Heart left ventricle (tissue), 16 donors: ENCODE data around the gene MEAK7. TPM values are rescaled to one million over a fixed set of nuclear protein-coding genes. Genes with fewer than 3 reads are reported as not detected.

ENCODE experiments used
- ATAC-seq, 4 donors: fragments of 200-7000 bp; cut with Tn5 transposase; one replicate each; pipeline ENCODE4 v1.9.1; 2020 to 2022; ENCODE audit warnings: moderate library complexity in 4 of 4, mild to moderate bottlenecking in 3 of 4, moderate number of reproducible peaks in 1 of 4
- DNase-seq, 5 donors: peaks; one replicate each; pipeline ENCODE4 v3.0.0-alpha.2; 2020
- H3K27ac ChIP-seq, 12 donors: fragments of 200-600 bp; sonication (generic) in 4 of 12; one replicate each; pipeline versions ENCODE4 v1.5.0 to v1.8.0; 2016 to 2022; ENCODE audit warnings: mild to moderate bottlenecking in 2 of 12
- H3K27me3 ChIP-seq, 9 donors: fragments of 200-600 bp; sonication (generic) in 2 of 9; one replicate each; pipeline versions ENCODE4 v1.5.1 to v1.8.0; 2016 to 2022; ENCODE audit warnings: mild to moderate bottlenecking in 3 of 9
- H3K36me3 ChIP-seq, 9 donors: fragments of 200-600 bp; sonication (generic) in 2 of 9; one replicate each; pipeline versions ENCODE4 v1.5.0 to v1.8.0; 2018 to 2022; ENCODE audit warnings: mild to moderate bottlenecking in 2 of 9
- H3K4me1 ChIP-seq, 12 donors: fragments of 200-600 bp; sonication (generic) in 4 of 12; one replicate each; pipeline versions ENCODE4 v1.5.0 to v1.8.0; 2016 to 2022; ENCODE audit warnings: mild to moderate bottlenecking in 3 of 12
- H3K4me3 ChIP-seq, 12 donors: fragments of 200-600 bp; sonication (generic) in 4 of 12; one replicate each; pipeline versions ENCODE4 v1.5.0 to v1.8.0; 2017 to 2022; ENCODE audit warnings: mild to moderate bottlenecking in 9 of 12, moderate library complexity in 4 of 12
- H3K9me3 ChIP-seq, 12 donors: fragments of 200-600 bp; sonication (generic) in 4 of 12; one replicate each; pipeline versions ENCODE4 v1.5.0 to v1.8.0; 2016 to 2022; ENCODE audit warnings: mild to moderate bottlenecking in 1 of 12
- CTCF ChIP-seq, 12 donors: fragments of 200-600 bp; sonication (generic) in 4 of 12; IDR thresholded peaks; one replicate each; pipeline versions ENCODE4 v1.5.0 to v1.8.0; 2018 to 2022; ENCODE audit warnings: antibody characterized with exemption in 12 of 12, mild to moderate bottlenecking in 5 of 12
- POLR2A ChIP-seq, 2 donors: fragments of 450-650 bp; IDR thresholded peaks; one replicate each; pipeline ENCODE4 v1.6.1; 2017; ENCODE audit warnings: antibody characterized with exemption in 2 of 2, mild to moderate bottlenecking in 2 of 2, moderate library complexity in 2 of 2
- WGBS, 4 donors: extraction: QIAGEN DNeasy Blood & Tissue Kit in 2 of 4; methylation state at CpG; one replicate each; pipeline versions ENCODE4 v1.1.5 to v1.1.7; 2013 to 2018; 5-methylcytosine and 5-hydroxymethylcytosine counted together
- intact Hi-C, 10 donors: fragments of 100-400 bp; cut with DNase I; formaldehyde crosslinking; loops; one replicate each; pipeline versions ENCODE4 v1.11.1 to v1.14.2; 2022
- polyA plus RNA-seq, 2 donors: library from polyadenylated mRNA; stranded (reverse); fragments of 200-250 nt; gene quantifications; one replicate each; pipeline ENCODE4 v1.2.3, GENCODE V29; 2013
- total RNA-seq, 9 donors: library from RNA; depleted of rRNA in 2 of 9; stranded (reverse); fragments of >200 nt in 2 of 9; fragmentation: NEBNext Ultra II Directional in 3 of 9; extraction: Animal tissue kit (Norgen Biotek cat#: 25700) in 3 of 9; gene quantifications; one replicate each; pipeline versions ENCODE4 v1.1.0 to v1.2.4, GENCODE V29; 2016 to 2023
- donor health status: ischemic (EF 13 %, LVEDD 7.1; RV severe dilation, severe dysfunction).
- donor health status: healthy with polysubstance abuse.
- donor health status: DM: no; HTN: yes; CAD: no.
- donor health status: DM: no; HTN: no; CAD: no.
- donor health status: ischemic (EF 25% LVEDD 6.9; RV normal size, moderate dysfunction).
- donor health status: ischemic (EF 25% LVEDD 5.7; RV mildly dilated, moderate dysfunction).
- donor health status: healthy.
- donor health status: DM: yes; HTN: yes; CAD: no.
- donor health status: ischemic (EF 35%, LVEDD 5.7; RV mildly dilated, moderate dysfunction).
- donor health status: nonischemic (EF 11% LVEDD 7.7; RV severe dilation, severe dysfunction).
- donor health status: DM: yes; HTN: yes; CAD: no.
- donor health status: PGD.
- donor health status: ischemic (EF 29% LVEDD 5.4; RV normal size, mild dysfunction).
- donor health status: nonischemic (EF 23%, LVEDD 6.1; RV moderate dilation, normal function).

MEAK7 gene
- total and polyA plus RNA-seq, 11 donors = 2.2 to 13.2 (median 5.1) TPM

- H3K9me3 ChIP-seq = no peaks in the 10 kb centered on the region
- TF ChIP-seq POLR2A (IDR thresholded peaks at IDR 0.05) = no peak
- TF ChIP-seq CTCF (IDR thresholded peaks at IDR 0.05) = no peak
- H3K27me3 ChIP-seq = no peaks in the 10 kb centered on the region
- peaks cover 0 to 35% (median 18%) of the 10 kb centered on the region in 9 donors for H3K36me3 ChIP-seq
- no peak overlapping the region for H3K27ac ChIP-seq
- peaks cover 3 to 28% (median 18%) of the 10 kb centered on the region in 12 donors for H3K4me1 ChIP-seq
- ATAC-seq (no peak), DNase-seq (peak in 1 of 5 donors; percentile 45)
- intact Hi-C loops = no loop called here
- WGBS, 4 donors = 91 to 94% (median 94%) methylated on average over 12 of the region's 12 CpGs
- H3K4me3 ChIP-seq = no peak overlapping the region
Measured at GRCh38 chr16:84501077-84501735, 3.3 kb downstream of the MEAK7 start.

GRCh38 chr16:84500531-84500930, 3.9 kb downstream of the MEAK7 start:
- ATAC-seq (no peak), DNase-seq (no peak)
- no peak overlapping the region for H3K27ac ChIP-seq
- H3K9me3 ChIP-seq = no peaks in the 10 kb centered on the region
- peaks cover 3 to 21% (median 15%) of the 10 kb centered on the region in 12 donors for H3K4me1 ChIP-seq
- H3K27me3 ChIP-seq = no peaks in the 10 kb centered on the region
- WGBS, 4 donors = 95 to 97% (median 95%) methylated on average over 7 to 13 of the region's 13 CpGs
- intact Hi-C loops = no loop called here
- H3K4me3 ChIP-seq = no peak overlapping the region
- TF ChIP-seq POLR2A (IDR thresholded peaks at IDR 0.05) = no peak
- H3K36me3 ChIP-seq = peaks cover 0 to 42% (median 25%) of the 10 kb centered on the region in 9 donors

- no peaks in the 10 kb centered on the region for H3K9me3 ChIP-seq
- H3K4me1 ChIP-seq = peaks cover 0 to 13% (median 9%) of the 10 kb centered on the region in 12 donors
- WGBS, 4 donors = 90 to 98% (median 94%) methylated on average over 15 of the region's 15 CpGs
- H3K4me3 ChIP-seq = no peak overlapping the region
- TF ChIP-seq POLR2A (IDR thresholded peaks at IDR 0.05) (no peak), CTCF (IDR thresholded peaks at IDR 0.05) (no peak)
- H3K27me3 ChIP-seq = no peaks in the 10 kb centered on the region
- H3K27ac ChIP-seq = no peak overlapping the region
- intact Hi-C loops = no loop called here
- ATAC-seq (no peak), DNase-seq (no peak)
- H3K36me3 ChIP-seq = peaks cover 0 to 51% (median 32%) of the 10 kb centered on the region in 9 donors
Measured at GRCh38 chr16:84499638-84500037, 4.8 kb downstream of the MEAK7 start.

- 92 to 94% (median 93%) methylated on average over 13 of the region's 13 CpGs for WGBS, 4 donors
- H3K36me3 ChIP-seq = peaks cover 0 to 57% (median 38%) of the 10 kb centered on the region in 9 donors
- DNase-seq (no peak), ATAC-seq (no peak)
- intact Hi-C loops = no loop called here
- no peaks in the 10 kb centered on the region for H3K9me3 ChIP-seq
- no peak for TF ChIP-seq POLR2A (IDR thresholded peaks at IDR 0.05)
- no peak for TF ChIP-seq CTCF (IDR thresholded peaks at IDR 0.05)
- H3K27ac ChIP-seq = no peak overlapping the region
- H3K4me1 ChIP-seq = peaks cover 0 to 11% (median 8%) of the 10 kb centered on the region in 12 donors
- no peak overlapping the region for H3K4me3 ChIP-seq
- no peaks in the 10 kb centered on the region for H3K27me3 ChIP-seq
Measured at GRCh38 chr16:84498859-84499620, 5.4 kb downstream of the MEAK7 start.
